Measurements from ENCODE around the gene MT1M. TPM values are rescaled to one million over a fixed set of nuclear protein-coding genes. Genes with fewer than 3 reads are reported as not detected.
"Not testable (repeated sequence)": the region's sequence is repeated elsewhere in the genome, so short reads cannot be mapped to it uniquely, and the experiment has no call there.

Gene MT1M
- total RNA-seq, 3 donors from 2014 or later (not counting 1 experiment from before 2014, with no cell fraction given) = not detected

DNA sequence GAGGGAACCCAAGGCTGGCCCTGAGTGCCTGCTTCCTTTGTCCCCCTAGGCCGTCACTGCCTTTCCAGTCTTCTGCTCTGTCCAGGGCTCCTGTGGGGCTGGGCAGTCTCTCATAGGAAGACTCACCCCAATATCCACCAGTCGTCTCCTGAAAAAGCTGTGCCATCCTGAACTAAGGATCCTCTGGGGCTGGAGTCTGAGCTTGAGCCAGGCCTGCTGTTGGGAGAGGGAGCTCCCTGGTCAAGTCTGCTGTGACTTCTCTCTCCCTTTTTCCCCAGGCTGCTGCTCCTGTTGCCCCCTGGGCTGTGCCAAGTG, 38.1 kb downstream of the MT1M start:
- ATAC-seq (no peak), DNase-seq (no peak)
- intact Hi-C loops (cut with micrococcal nuclease) = no loop called here
- no peaks in the 10 kb centered on the region for H3K36me3 ChIP-seq (ENCODE audit: control insufficient read depth, insufficient read depth, low read length)
- no peak overlapping the region for H3K27ac Mint-ChIP-seq
- no peak overlapping the region for H3K4me3 Mint-ChIP-seq
- H3K4me3 ChIP-seq (ENCODE audit: low read length) = no peak overlapping the region
- H3K27me3 Mint-ChIP-seq (ENCODE audit: low read depth in 2 of 2) = peaks cover 68 to 84% of the 10 kb centered on the region in 2 donors
- peaks cover 30% of the 10 kb centered on the region for H3K27me3 ChIP-seq (ENCODE audit: control insufficient read depth, insufficient read depth, low read length)
- no peaks in the 10 kb centered on the region for H3K9me3 Mint-ChIP-seq
- no peaks in the 10 kb centered on the region for H3K36me3 Mint-ChIP-seq
- no peak overlapping the region for H3K27ac ChIP-seq (ENCODE audit: low read length)
- H3K9me3 ChIP-seq (ENCODE audit: control insufficient read depth, insufficient read depth, low read length) = no peaks in the 10 kb centered on the region
- H3K4me1 ChIP-seq (ENCODE audit: control insufficient read depth, insufficient read depth, low read length) = peaks cover 6% of the 10 kb centered on the region
- TF ChIP-seq CTCF (IDR thresholded peaks at IDR 0.05) = no peak
- peaks cover 4 to 25% of the 10 kb centered on the region in 2 donors for H3K4me1 Mint-ChIP-seq
- 57% methylated on average over 2 of the region's 2 CpGs for WGBS (ENCODE audit: insufficient coverage)

DNA sequence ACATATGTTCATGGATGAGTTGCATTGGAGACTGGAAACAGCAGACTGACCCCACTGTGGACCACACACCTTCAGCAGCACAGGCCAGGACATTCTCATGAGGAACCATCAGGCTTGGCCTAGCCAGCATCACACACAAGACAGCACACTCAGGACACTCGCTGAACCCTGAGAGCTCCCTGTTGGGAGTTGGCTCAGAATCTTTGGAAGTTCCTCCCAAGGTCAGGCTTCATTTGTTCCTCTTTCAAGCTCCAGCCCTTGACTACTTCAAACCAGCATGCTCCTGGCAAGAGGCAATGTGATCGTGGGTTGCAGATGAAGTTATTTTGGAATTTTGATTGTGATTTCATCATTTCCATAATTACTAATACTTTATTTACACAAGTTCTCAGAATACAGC, 39.2 kb downstream of the MT1M start:
- ATAC-seq; H3K27ac ChIP-seq (ENCODE audit: low read length); H3K27ac Mint-ChIP-seq; H3K36me3 Mint-ChIP-seq; intact Hi-C loops (cut with micrococcal nuclease); DNase-seq; H3K9me3 ChIP-seq (ENCODE audit: control insufficient read depth, insufficient read depth, low read length); H3K9me3 Mint-ChIP-seq; H3K4me3 Mint-ChIP-seq; H3K36me3 ChIP-seq (ENCODE audit: control insufficient read depth, insufficient read depth, low read length); H3K4me3 ChIP-seq (ENCODE audit: low read length): not testable (repeated sequence)
- H3K27me3 ChIP-seq (ENCODE audit: control insufficient read depth, insufficient read depth, low read length) = peaks cover 31% of the 10 kb centered on the region
- WGBS (ENCODE audit: insufficient coverage) = 92% methylated on average over 1 of the region's 2 CpGs
- peaks cover 14% of the 10 kb centered on the region for H3K4me1 ChIP-seq (ENCODE audit: control insufficient read depth, insufficient read depth, low read length)
- H3K27me3 Mint-ChIP-seq (ENCODE audit: low read depth in 2 of 2) = peaks cover 67 to 75% of the 10 kb centered on the region in 2 donors
- H3K4me1 Mint-ChIP-seq = peaks cover 4 to 32% of the 10 kb centered on the region in 2 donors

- WGBS (ENCODE audit: insufficient coverage) = 90% methylated on average over 3 of the region's 3 CpGs
- DNase-seq; H3K27ac Mint-ChIP-seq; intact Hi-C loops (cut with micrococcal nuclease); H3K4me3 Mint-ChIP-seq; H3K36me3 ChIP-seq (ENCODE audit: control insufficient read depth, insufficient read depth, low read length); H3K9me3 Mint-ChIP-seq; H3K9me3 ChIP-seq (ENCODE audit: control insufficient read depth, insufficient read depth, low read length); ATAC-seq; H3K4me3 ChIP-seq (ENCODE audit: low read length); H3K36me3 Mint-ChIP-seq; H3K27ac ChIP-seq (ENCODE audit: low read length): not testable (repeated sequence)
- H3K27me3 ChIP-seq (ENCODE audit: control insufficient read depth, insufficient read depth, low read length) = peaks cover 28% of the 10 kb centered on the region
- peaks cover 14% of the 10 kb centered on the region for H3K4me1 ChIP-seq (ENCODE audit: control insufficient read depth, insufficient read depth, low read length)
- Mint-ChIP-seq H3K4me1 (peaks cover 4 to 32% of the 10 kb centered on the region in 2 donors), H3K27me3 (ENCODE audit: low read depth in 2 of 2) (peaks cover 67 to 75% of the 10 kb centered on the region in 2 donors)
These were observed 39.7 kb downstream of the MT1M start for GRCh38 chr16:56672171-56672570.

- Histone ChIP-seq H3K4me1 (ENCODE audit: control insufficient read depth, insufficient read depth, low read length) (peaks cover 14% of the 10 kb centered on the region), H3K36me3 (ENCODE audit: control insufficient read depth, insufficient read depth, low read length) (no peaks in the 10 kb centered on the region), H3K27me3 (ENCODE audit: control insufficient read depth, insufficient read depth, low read length) (peaks cover 24% of the 10 kb centered on the region), H3K4me3 (ENCODE audit: low read length) (no peak overlapping the region), H3K9me3 (ENCODE audit: control insufficient read depth, insufficient read depth, low read length) (no peaks in the 10 kb centered on the region), H3K27ac (ENCODE audit: low read length) (no peak overlapping the region)
- no peak for DNase-seq
- 88% methylated on average over 11 of the region's 11 CpGs for WGBS (ENCODE audit: insufficient coverage)
- no peak overlapping the region for H3K27ac Mint-ChIP-seq
- no peaks in the 10 kb centered on the region for H3K9me3 Mint-ChIP-seq
- H3K4me3 Mint-ChIP-seq = no peak overlapping the region
- H3K4me1 Mint-ChIP-seq = peaks cover 4 to 32% of the 10 kb centered on the region in 2 donors
- H3K27me3 Mint-ChIP-seq (ENCODE audit: low read depth in 2 of 2) = peaks cover 63 to 67% of the 10 kb centered on the region in 2 donors
- intact Hi-C loops (cut with micrococcal nuclease) = no loop called here
- no peaks in the 10 kb centered on the region for H3K36me3 Mint-ChIP-seq
- TF ChIP-seq CTCF (IDR thresholded peaks at IDR 0.05) = no peak
- ATAC-seq = no peak
These were observed 40.5 kb downstream of the MT1M start for GRCh38 chr16:56672761-56673536.

All from natural killer cell (primary cell).